Endodermal cell (in vitro differentiated cells): ENCODE data around the gene FAM237B. TPM values are rescaled to one million over a fixed set of nuclear protein-coding genes. Genes with fewer than 3 reads are reported as not detected.

Experiments used
- DNase-seq: peaks from one replicate; pipeline ENCODE4 v3.0.0-alpha.2; 2017
- H3K27ac ChIP-seq: 2 replicates; pipeline ENCODE4 v1.5.1; 2013; ENCODE audit warnings: mild to moderate bottlenecking, low read depth, low read length, moderate library complexity
- H3K27me3 ChIP-seq: 2 replicates; pipeline ENCODE4 v1.6.1; 2013; ENCODE audit warnings: mild to moderate bottlenecking, low read length, moderate library complexity; ENCODE audit not compliant: insufficient read depth, control insufficient read depth, poor library complexity, severe bottlenecking
- H3K36me3 ChIP-seq: 2 replicates; pipeline ENCODE4 v1.7.0; 2013; ENCODE audit warnings: mild to moderate bottlenecking, low read length, moderate library complexity; ENCODE audit not compliant: control insufficient read depth, insufficient read depth
- H3K4me1 ChIP-seq: one replicate; pipeline ENCODE4 v1.7.0; 2013; ENCODE audit warnings: low read length; ENCODE audit not compliant: control insufficient read depth, insufficient read depth
- H3K4me3 ChIP-seq: 2 replicates; pipeline ENCODE4 v1.5.1; 2013; ENCODE audit warnings: mild to moderate bottlenecking, low read length, moderate library complexity
- H3K9ac ChIP-seq: 2 replicates; pipeline ENCODE4 v1.6.1; 2013; ENCODE audit warnings: mild to moderate bottlenecking, low read length, moderate library complexity; ENCODE audit not compliant: poor library complexity, severe bottlenecking; ENCODE audit errors: extremely low read depth
- H3K9me3 ChIP-seq: 2 replicates; pipeline ENCODE4 v1.6.1; 2013; ENCODE audit warnings: mild to moderate bottlenecking, low read length, moderate library complexity; ENCODE audit not compliant: control insufficient read depth
- H3K27ac Mint-ChIP-seq: 2 replicates; pipeline ENCODE4 v1.8.0; 2020; ENCODE audit warnings: mixed read lengths
- H3K27me3 Mint-ChIP-seq: 2 replicates; pipeline ENCODE4 v1.8.0; 2021; ENCODE audit warnings: mild to moderate bottlenecking, mixed read lengths; ENCODE audit not compliant: insufficient read depth
- H3K36me3 Mint-ChIP-seq: 2 replicates; pipeline ENCODE4 v1.8.0; 2020; ENCODE audit warnings: low read depth, mixed read lengths
- H3K4me1 Mint-ChIP-seq: 2 replicates; pipeline ENCODE4 v1.8.0; 2020; ENCODE audit warnings: mixed read lengths
- H3K4me3 Mint-ChIP-seq: 2 replicates; pipeline ENCODE4 v1.8.0; 2020; ENCODE audit warnings: mild to moderate bottlenecking, moderate library complexity, mixed read lengths
- H3K9me3 Mint-ChIP-seq: 2 replicates; pipeline ENCODE4 v1.8.0; 2020; ENCODE audit warnings: mild to moderate bottlenecking, mixed read lengths
- CTCF ChIP-seq: fragments of 200-600 bp; sonication (generic); conservative IDR thresholded peaks from 2 replicates; pipeline ENCODE4 v1.5.0; 2021; ENCODE audit warnings: antibody characterized with exemption, mild to moderate bottlenecking
- WGBS, 2 experiments: methylation state at CpG; one replicate each; pipeline versions ENCODE4 v1.1.5 to v1.1.7; 2013; ENCODE audit warnings: missing lambda C conversion rate in 2 of 2, mixed read lengths in 1 of 2; ENCODE audit not compliant: insufficient coverage in 1 of 2, insufficient read length in 1 of 2; 5-methylcytosine and 5-hydroxymethylcytosine counted together
- total RNA-seq, 2 donors: library from RNA; stranded (reverse); fragmentation: NEBNext Ultra II Directional in 1 of 2; extraction: Animal tissue kit (Norgen Biotek cat#: 25700) in 1 of 2; gene quantifications; 2 replicates in 1 of 2; 3 replicates in 1 of 2; pipeline ENCODE4 v1.2.1, GENCODE V29; 2021

FAM237B gene
- total RNA-seq, 2 donors from 2014 or later = not detected

- Histone ChIP-seq H3K27ac (no peak overlapping the region), H3K4me3 (no peak overlapping the region), H3K9ac (no peak overlapping the region), H3K27me3 (peaks cover 12% of the 10 kb centered on the region), H3K4me1 (peaks cover 14% of the 10 kb centered on the region), H3K9me3 (no peaks in the 10 kb centered on the region), H3K36me3 (no peaks in the 10 kb centered on the region)
- TF ChIP-seq CTCF = peak; percentile 64
- no peak for DNase-seq
- 92% methylated on average over 2 of the region's 2 CpGs; no CpG with 5 or more reads in 1 of the 2 experiments for WGBS, 2 experiments
- Mint-ChIP-seq H3K27me3 (peaks cover 15% of the 10 kb centered on the region), H3K27ac (no peak overlapping the region), H3K4me1 (peaks cover 13% of the 10 kb centered on the region), H3K36me3 (no peaks in the 10 kb centered on the region), H3K4me3 (no peak overlapping the region), H3K9me3 (no peaks in the 10 kb centered on the region)
Measured at GRCh38 chr7:90312745-90313144, 8.4 kb downstream of the FAM237B start.

- DNase-seq = no peak
- no peaks in the 10 kb centered on the region for H3K36me3 ChIP-seq
- no peaks in the 10 kb centered on the region for H3K9me3 Mint-ChIP-seq
- no peak for TF ChIP-seq CTCF
- H3K4me3 Mint-ChIP-seq = no peak overlapping the region
- no peak overlapping the region for H3K27ac ChIP-seq
- peaks cover 13% of the 10 kb centered on the region for H3K4me1 Mint-ChIP-seq
- H3K9me3 ChIP-seq = no peaks in the 10 kb centered on the region
- H3K4me1 ChIP-seq = peaks cover 14% of the 10 kb centered on the region
- H3K27ac Mint-ChIP-seq = no peak overlapping the region
- H3K4me3 ChIP-seq = peak overlapping the region; percentile 1
- no peaks in the 10 kb centered on the region for H3K36me3 Mint-ChIP-seq
- no peak overlapping the region for H3K9ac ChIP-seq
- H3K27me3 ChIP-seq = no peaks in the 10 kb centered on the region
- peaks cover 3% of the 10 kb centered on the region for H3K27me3 Mint-ChIP-seq
Measured at GRCh38 chr7:90311175-90311574, 9.9 kb downstream of the FAM237B start.

- H3K36me3 ChIP-seq = no peaks in the 10 kb centered on the region
- no peaks in the 10 kb centered on the region for H3K27me3 ChIP-seq
- H3K9ac ChIP-seq = no peak overlapping the region
- WGBS, 2 experiments = 86 to 90% methylated on average over 1 to 4 of the region's 5 CpGs
- H3K9me3 ChIP-seq = no peaks in the 10 kb centered on the region
- peaks cover 14% of the 10 kb centered on the region for H3K4me1 ChIP-seq
- Mint-ChIP-seq H3K27me3 (no peaks in the 10 kb centered on the region), H3K9me3 (no peaks in the 10 kb centered on the region), H3K27ac (no peak overlapping the region), H3K36me3 (no peaks in the 10 kb centered on the region), H3K4me1 (peaks cover 13% of the 10 kb centered on the region), H3K4me3 (no peak overlapping the region)
- peak; percentile 63 for TF ChIP-seq CTCF
- H3K4me3 ChIP-seq = no peak overlapping the region
- H3K27ac ChIP-seq = no peak overlapping the region
- DNase-seq = no peak
Measured at GRCh38 chr7:90309872-90310271, 11.2 kb downstream of the FAM237B start.
